Hepatocyte (in vitro differentiated cells): ENCODE results near the gene PLPP4.

ENCODE experiments used
- CTCF ChIP-seq: fragments of 200-600 bp; sonication (generic); IDR thresholded peaks from 2 replicates; pipeline ENCODE4 v1.5.1; 2016; ENCODE audit warnings: antibody characterized with exemption, mild to moderate bottlenecking; ENCODE audit not compliant: poor library complexity
- EZH2 ChIP-seq: fragments of 200-600 bp; sonication (generic); IDR thresholded peaks from 2 replicates; pipeline ENCODE4 v1.6.1; 2016; ENCODE audit warnings: antibody characterized with exemption, mild to moderate bottlenecking, borderline replicate concordance
- EZH2phosphoT487 ChIP-seq: fragments of 200-600 bp; sonication (generic); IDR thresholded peaks from one replicate; pipeline ENCODE4 v1.6.1; 2018; ENCODE audit warnings: antibody characterized with exemption, mild to moderate bottlenecking, low read depth, moderate library complexity; ENCODE audit not compliant: unreplicated experiment, severe bottlenecking

GRCh38 chr10:120557311-120557710 is 100.3 kb downstream of the PLPP4 start:
- TF ChIP-seq CTCF (no peak), EZH2 (no peak), EZH2phosphoT487 (no peak)
